GM12878 (cell line): Measurements from ENCODE around the gene SEC22C. TPM values are rescaled to one million over a fixed set of nuclear protein-coding genes. Genes with fewer than 3 reads are reported as not detected.

Experiments
- ATAC-seq: fragments of 200-7000 bp; cut with Tn5 transposase; 3 replicates; pipeline ENCODE4 v1.9.1; 2020; ENCODE audit warnings: mild to moderate bottlenecking, moderate library complexity
- BruUV-seq: library from RNA; stranded (reverse); fragments of 400-500 nt; replicated peaks from 2 replicates; lab custom pipeline; 2021; lab: Mats Ljungman, UMichigan
- CTCF ChIA-PET: fragments of 300-600 bp; sonication (Branson Sonifier 250); formaldehyde crosslinking; extraction: SDS; loops from one replicate; lab custom pipeline; 2021; ENCODE audit warnings: inconsistent platforms; lab: Yijun Ruan, JAX
- POLR2A ChIA-PET: fragments of 350-600 bp; formaldehyde crosslinking; extraction: SDS; loops from one replicate; lab custom pipeline; 2021; ENCODE audit warnings: inconsistent platforms; lab: Charles Lee
- RAD21 ChIA-PET: fragments of 300-600 bp; sonication (Branson Sonifier 250); formaldehyde crosslinking; loops from one replicate; lab custom pipeline; 2023; ENCODE audit warnings: antibody characterized with exemption; ENCODE audit not compliant: unreplicated experiment; lab: Charles Lee
- SMC1A ChIA-PET: fragments of 300-600 bp; sonication (Branson Sonifier 250); formaldehyde crosslinking; loops from one replicate; lab custom pipeline; 2023; ENCODE audit not compliant: unreplicated experiment, uncharacterized antibody; lab: Charles Lee
- DNase-seq: peaks from one replicate; pipeline ENCODE4 v3.0.0-alpha.2; 2011; ENCODE audit warnings: low read depth, low spot score
- FAIRE-seq: peaks from 3 replicates; lab custom pipeline; 2011; peaks lifted over from hg19 to GRCh38; lab: Jason Lieb, UNC
- H2AFZ ChIP-seq: 2 replicates; pipeline ENCODE4 v1.6.0; 2011; ENCODE audit warnings: low read depth, low read length, control low read depth; ENCODE audit not compliant: control insufficient read depth
- H3K27ac ChIP-seq: 2 replicates; pipeline ENCODE4 v1.5.1; 2011; ENCODE audit warnings: control low read depth; ENCODE audit not compliant: control insufficient read depth, insufficient read depth
- H3K27me3 ChIP-seq, 2 experiments: replicated peaks in 1 of 2; 2 replicates each; pipeline versions ENCODE4 v1.6.0 to v1.6.1; 2011; ENCODE audit warnings: low read length in 1 of 2; ENCODE audit not compliant: control insufficient read depth in 2 of 2, insufficient read depth in 2 of 2
- H3K36me3 ChIP-seq, 2 experiments: 2 replicates each; pipeline ENCODE4 v1.5.1; 2011; ENCODE audit warnings: low read length in 1 of 2; ENCODE audit not compliant: control insufficient read depth in 2 of 2, insufficient read depth in 2 of 2
- H3K4me1 ChIP-seq: 2 replicates; pipeline ENCODE4 v1.6.1; 2011; ENCODE audit warnings: mild to moderate bottlenecking, low read length, moderate library complexity, mixed read lengths; ENCODE audit not compliant: control insufficient read depth, insufficient read depth
- H3K4me2 ChIP-seq: 2 replicates; pipeline ENCODE4 v1.6.0; 2011; ENCODE audit warnings: control low read depth; ENCODE audit not compliant: control insufficient read depth, insufficient read depth
- H3K4me3 ChIP-seq: fragments of 200-600 bp; sonication (generic); 2 replicates; pipeline ENCODE4 v1.5.1; 2016
- H3K79me2 ChIP-seq: 2 replicates; pipeline ENCODE4 v1.6.0; 2011; ENCODE audit warnings: low read length; ENCODE audit not compliant: control insufficient read depth, insufficient read depth
- H3K9ac ChIP-seq: 2 replicates; pipeline ENCODE4 v1.8.0; 2011; ENCODE audit warnings: low read length, control low read depth, mixed read lengths; ENCODE audit not compliant: control insufficient read depth, insufficient read depth
- H3K9me3 ChIP-seq: replicated peaks from 3 replicates; pipeline ENCODE4 v1.5.1; 2011; ENCODE audit warnings: mild to moderate bottlenecking, low read length; ENCODE audit not compliant: control insufficient read depth, insufficient read depth
- H4K20me1 ChIP-seq: 2 replicates; pipeline ENCODE4 v1.6.0; 2011; ENCODE audit not compliant: control insufficient read depth, insufficient read depth
- CBX5 ChIP-seq: sonication (generic); IDR thresholded peaks from 2 replicates; pipeline ENCODE4 v1.6.1; 2016; ENCODE audit warnings: low read depth, moderate library complexity, mild to moderate bottlenecking, inconsistent platforms
- CTCF ChIP-seq, 3 experiments: IDR thresholded peaks in 2 of 3; conservative IDR thresholded peaks in 1 of 3; 2 replicates each; pipeline ENCODE4 v1.5.1; 2011; ENCODE audit warnings: low read depth in 3 of 3, low read length in 3 of 3, mild to moderate bottlenecking in 3 of 3, control low read depth in 2 of 3, moderate library complexity in 2 of 3, inconsistent platforms in 1 of 3, mixed read lengths in 1 of 3; ENCODE audit not compliant: control insufficient read depth in 2 of 3, insufficient read depth in 1 of 3; ENCODE audit errors: extremely low read depth in 1 of 3
- DPF2 ChIP-seq: fragments of 450-650 bp; IDR thresholded peaks from 2 replicates; pipeline ENCODE4 v1.6.1; 2017; ENCODE audit warnings: mild to moderate bottlenecking
- ETV6 ChIP-seq, 2 experiments: fragments of 450-650 bp in 1 of 2; IDR thresholded peaks in 1 of 2; conservative IDR thresholded peaks in 1 of 2; 2 replicates each; pipeline ENCODE4 v1.6.1; 2014; ENCODE audit warnings: antibody characterized with exemption in 1 of 2, borderline replicate concordance in 1 of 2, low read depth in 1 of 2, mild to moderate bottlenecking in 1 of 2, moderate library complexity in 1 of 2
- JUNB ChIP-seq: IDR thresholded peaks from 2 replicates; pipeline ENCODE4 v1.6.1; 2016; ENCODE audit warnings: antibody characterized with exemption, mild to moderate bottlenecking
- JUND ChIP-seq: IDR thresholded peaks from 2 replicates; pipeline ENCODE4 v1.6.1; 2012; ENCODE audit warnings: low read depth, mild to moderate bottlenecking, low read length, improper control_type of control experiment, moderate library complexity
- PBX3 ChIP-seq: IDR thresholded peaks from 2 replicates; pipeline ENCODE4 v1.6.1; 2011; ENCODE audit warnings: mild to moderate bottlenecking, low read depth, low read length, moderate library complexity; ENCODE audit not compliant: insufficient replicate concordance
- RBBP5 ChIP-seq: fragments of 200-600 bp; sonication (generic); conservative IDR thresholded peaks from 2 replicates; pipeline ENCODE4 v1.6.1; 2016
- SMARCA5 ChIP-seq: fragments of 450-650 bp; IDR thresholded peaks from 2 replicates; pipeline ENCODE4 v1.6.1; 2017; ENCODE audit warnings: mild to moderate bottlenecking
- SREBF1 ChIP-seq: IDR thresholded peaks from 2 replicates; pipeline ENCODE4 v1.6.1; 2012; ENCODE audit warnings: mild to moderate bottlenecking, low read length
- YBX1 ChIP-seq: fragments of 450-650 bp; IDR thresholded peaks from 2 replicates; pipeline ENCODE4 v1.6.1; 2016; ENCODE audit warnings: antibody characterized with exemption
- ZNF274 ChIP-seq: IDR thresholded peaks from one replicate; pipeline ENCODE4 v1.8.0; 2011; ENCODE audit not compliant: insufficient read length, insufficient read depth
- WGBS: methylation state at CpG from one replicate; pipeline ENCODE4 v1.1.6; 2016; ENCODE audit warnings: low lambda C conversion rate; ENCODE audit not compliant: insufficient replicate concordance, insufficient coverage; ENCODE audit errors: missing lambda C conversion rate; 5-methylcytosine and 5-hydroxymethylcytosine counted together
- in situ Hi-C: fragments of 300-500 bp; cut with MboI; formaldehyde crosslinking; loops from 9 replicates; pipeline ENCODE4 v1.14.3; 2018; ENCODE audit warnings: mixed read lengths
- intact Hi-C: fragments of 100-400 bp; cut with micrococcal nuclease; formaldehyde crosslinking; loops from one replicate; pipeline ENCODE4 v1.14.2; 2022; ENCODE audit not compliant: unreplicated experiment
- polyA plus RNA-seq, 11 experiments: library from polyadenylated mRNA; depleted of rRNA in 4 of 11; unstranded in 6 of 11; stranded (reverse) in 5 of 11; fragments of >200 nt; fragmentation: Nextera tagmentation in 4 of 11; fragmentation: Illumina TruSeq in 1 of 11; extraction: Ambion mirVana in 4 of 11; extraction: Trizol in 1 of 11; gene quantifications; 1 replicate in 1 of 11; 2 replicates in 10 of 11; pipeline versions ENCODE4 v1.2.1 to v1.2.3, GENCODE V29; 2011 to 2016; ENCODE audit warnings: inconsistent platforms in 2 of 11, missing spikeins in 2 of 11, low read depth in 1 of 11
- total RNA-seq, 4 experiments: library from RNA; depleted of rRNA in 3 of 4; stranded (reverse); fragments of >200 nt in 3 of 4; fragmentation: Illumina TruSeq in 1 of 4; extraction: Trizol in 1 of 4; gene quantifications; 2 replicates each; pipeline versions ENCODE4 v1.2.1 to v1.2.3, GENCODE V29; 2013 to 2021
- TF ChIP-seq, protein P1 (sequence below): fragments of 150-350 bp; IDR thresholded peaks from 2 replicates; pipeline ENCODE4 v1.6.1; 2016; ENCODE audit warnings: low read depth, low read length

Gene SEC22C
- total and polyA plus RNA-seq, 10 of the 15 experiments (the other 5 are each of a cell fraction or from before 2014, with no cell fraction given), result 15.6 to 47.0 (median 39.1) TPM

GRCh38 chr3:42602961-42603360 lies 21.2 kb upstream of the SEC22C start (continued):
- TF ChIP-seq PBX3 (no peak), DPF2 (no peak), RBBP5 (no peak), SREBF1 (no peak), JUND (no peak), ZNF274 (no peak), YBX1 (no peak), CBX5 (no peak), JUNB (no peak), ETV6 (conservative IDR thresholded peaks at IDR 0.05 in 1 of 2, IDR thresholded peaks at IDR 0.05 in 1 of 2; ENCODE audit: borderline replicate concordance in 1 of 2, low read depth in 1 of 2) (no peak)

DNA sequence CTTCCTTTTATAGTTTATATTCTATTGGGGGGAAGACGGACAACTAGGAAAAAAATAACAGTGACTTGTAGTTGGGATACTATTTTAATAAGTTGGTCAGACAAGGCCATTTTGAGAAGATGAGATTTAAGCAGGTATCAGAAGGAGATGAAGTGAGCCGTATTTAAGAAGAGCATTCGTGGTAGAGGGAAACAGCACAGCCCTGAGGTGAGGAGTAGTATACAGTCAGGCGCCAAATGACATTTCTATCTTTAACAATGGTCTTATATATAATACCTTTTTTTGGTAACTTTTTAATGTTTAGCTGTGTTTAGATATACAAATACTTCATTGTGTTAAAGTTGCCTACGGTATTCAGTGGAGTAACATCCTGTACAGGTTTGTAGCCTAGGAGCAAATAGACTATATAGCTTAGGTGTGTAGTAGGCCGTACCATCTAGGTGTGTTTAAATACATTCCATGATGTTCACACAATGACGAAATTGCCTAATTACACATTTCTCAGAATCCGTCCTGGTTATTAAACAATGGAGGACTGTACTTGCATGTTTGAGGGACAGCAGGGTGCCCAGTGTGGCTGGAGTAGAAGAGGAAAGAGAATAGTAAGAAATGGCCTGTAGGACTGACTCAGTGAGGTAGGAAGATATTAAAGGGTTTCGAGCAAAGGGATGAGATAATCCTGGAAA lies 20.3 kb upstream of the SEC22C start:
- TSS peak; percentile 68 for BruUV-seq
- SMC1A ChIA-PET, result interaction anchor here (0.7 to 3.9 kb wide), 11 partner anchors 11 to 355 kb away, joined by 3 to 31 read pairs (median 3); partner anchors contain the start of gene SEC22C
- peak overlapping the region; percentile 66 for H3K4me2 ChIP-seq
- H3K4me3 ChIP-seq, result peak overlapping the region; percentile 97
- H3K27me3 ChIP-seq, result no peaks in the 10 kb centered on the region
- RAD21 ChIA-PET, result interaction anchor here (0.7 to 3.8 kb wide), 6 partner anchors 11 to 23 kb away, joined by 4 to 32 read pairs (median 10); partner anchors contain the start of genes SEC22C and SS18L2
- CTCF ChIA-PET, result interaction anchor here (0.7 to 4.0 kb wide), 16 partner anchors 10 to 133 kb away, joined by 3 to 41 read pairs (median 6); partner anchors contain the start of genes SEC22C and SS18L2
- no peaks in the 10 kb centered on the region; the same call in 1 of the 3 replicates for H3K9me3 ChIP-seq
- DNase-seq (no peak), FAIRE-seq (no peak), ATAC-seq (peak; percentile 39)
- H2AFZ ChIP-seq, result no peak overlapping the region
- no peak overlapping the region; the same call in 1 of the 2 replicates for H3K27ac ChIP-seq
- H3K9ac ChIP-seq, result peak overlapping the region; percentile 96
- in situ Hi-C loops, result no loop called here
- 14% methylated on average over 9 of the region's 9 CpGs for WGBS
- POLR2A ChIA-PET, result interaction anchor here (0.9 to 4.3 kb wide), 9 partner anchors 9 to 51 kb away, joined by 3 to 69 read pairs (median 11); partner anchors contain the start of genes SEC22C, SS18L2 and ZBTB47
- peaks cover 3% of the 10 kb centered on the region; the same call in 1 of the 2 replicates for H3K4me1 ChIP-seq
- no peaks in the 10 kb centered on the region for H4K20me1 ChIP-seq
- peaks cover 62% of the 10 kb centered on the region for H3K79me2 ChIP-seq
- H3K36me3 ChIP-seq, result peaks cover 0 to 4% of the 10 kb centered on the region in 2 experiments; a peak in 1 of 4 replicates
- intact Hi-C loops, result no loop called here
- TF ChIP-seq, protein P1, sequence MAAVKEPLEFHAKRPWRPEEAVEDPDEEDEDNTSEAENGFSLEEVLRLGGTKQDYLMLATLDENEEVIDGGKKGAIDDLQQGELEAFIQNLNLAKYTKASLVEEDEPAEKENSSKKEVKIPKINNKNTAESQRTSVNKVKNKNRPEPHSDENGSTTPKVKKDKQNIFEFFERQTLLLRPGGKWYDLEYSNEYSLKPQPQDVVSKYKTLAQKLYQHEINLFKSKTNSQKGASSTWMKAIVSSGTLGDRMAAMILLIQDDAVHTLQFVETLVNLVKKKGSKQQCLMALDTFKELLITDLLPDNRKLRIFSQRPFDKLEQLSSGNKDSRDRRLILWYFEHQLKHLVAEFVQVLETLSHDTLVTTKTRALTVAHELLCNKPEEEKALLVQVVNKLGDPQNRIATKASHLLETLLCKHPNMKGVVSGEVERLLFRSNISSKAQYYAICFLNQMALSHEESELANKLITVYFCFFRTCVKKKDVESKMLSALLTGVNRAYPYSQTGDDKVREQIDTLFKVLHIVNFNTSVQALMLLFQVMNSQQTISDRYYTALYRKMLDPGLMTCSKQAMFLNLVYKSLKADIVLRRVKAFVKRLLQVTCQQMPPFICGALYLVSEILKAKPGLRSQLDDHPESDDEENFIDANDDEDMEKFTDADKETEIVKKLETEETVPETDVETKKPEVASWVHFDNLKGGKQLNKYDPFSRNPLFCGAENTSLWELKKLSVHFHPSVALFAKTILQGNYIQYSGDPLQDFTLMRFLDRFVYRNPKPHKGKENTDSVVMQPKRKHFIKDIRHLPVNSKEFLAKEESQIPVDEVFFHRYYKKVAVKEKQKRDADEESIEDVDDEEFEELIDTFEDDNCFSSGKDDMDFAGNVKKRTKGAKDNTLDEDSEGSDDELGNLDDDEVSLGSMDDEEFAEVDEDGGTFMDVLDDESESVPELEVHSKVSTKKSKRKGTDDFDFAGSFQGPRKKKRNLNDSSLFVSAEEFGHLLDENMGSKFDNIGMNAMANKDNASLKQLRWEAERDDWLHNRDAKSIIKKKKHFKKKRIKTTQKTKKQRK, result no peak
- TF ChIP-seq SMARCA5, result peak; percentile 71; the same call in 1 of the 2 replicates
- peak in 2 of 3 experiments; percentile 27 to 46; a peak in 4 of 6 replicates for TF ChIP-seq CTCF (IDR thresholded peaks at IDR 0.05 in 2 of 3, conservative IDR thresholded peaks at IDR 0.05 in 1 of 3; ENCODE audit: control insufficient read depth in 2 of 3, extremely low read depth in 1 of 3, insufficient read depth in 1 of 3, low read depth in 3 of 3, low read length in 3 of 3)
